Stimulated activated CD4-positive, alpha-beta T cell treated with anti-CD3 and anti-CD28 coated beads, Interleukin-2, amount 100 ng/mL, for 48 hours (primary cell): Measurements from ENCODE around the gene POU2F1.

Experiments
- DNase-seq, 2 donors: peaks; one replicate each; pipeline ENCODE4 v3.0.0-alpha.2; 2020

The POU2F1 gene

GRCh38 chr1:167472752-167473521 lies 252.3 kb downstream of the POU2F1 start:
- DNase-seq, result no peak

GRCh38 chr1:167473761-167474160 lies 253.1 kb downstream of the POU2F1 start:
- no peak for DNase-seq

- DNase-seq, result no peak
Observed at GRCh38 chr1:167474191-167474641, 253.5 kb downstream of the POU2F1 start.

GRCh38 chr1:167476061-167476460 lies 255.4 kb downstream of the POU2F1 start:
- DNase-seq, result no peak
